B cell (primary cell): ENCODE results near the gene COL16A1.

Experiments
- EZH2 ChIP-seq: IDR thresholded peaks from 2 replicates; pipeline ENCODE4 v1.6.1; 2012; ENCODE audit warnings: borderline replicate concordance, low read depth, mild to moderate bottlenecking, moderate library complexity, low read length; ENCODE audit not compliant: insufficient read depth, poor library complexity, severe bottlenecking
- TF ChIP-seq, protein P1 (sequence below): fragments of 200-600 bp; IDR thresholded peaks from one replicate; pipeline ENCODE4 v1.8.0; 2022; ENCODE audit warnings: antibody characterized with exemption, mild to moderate bottlenecking

DNA sequence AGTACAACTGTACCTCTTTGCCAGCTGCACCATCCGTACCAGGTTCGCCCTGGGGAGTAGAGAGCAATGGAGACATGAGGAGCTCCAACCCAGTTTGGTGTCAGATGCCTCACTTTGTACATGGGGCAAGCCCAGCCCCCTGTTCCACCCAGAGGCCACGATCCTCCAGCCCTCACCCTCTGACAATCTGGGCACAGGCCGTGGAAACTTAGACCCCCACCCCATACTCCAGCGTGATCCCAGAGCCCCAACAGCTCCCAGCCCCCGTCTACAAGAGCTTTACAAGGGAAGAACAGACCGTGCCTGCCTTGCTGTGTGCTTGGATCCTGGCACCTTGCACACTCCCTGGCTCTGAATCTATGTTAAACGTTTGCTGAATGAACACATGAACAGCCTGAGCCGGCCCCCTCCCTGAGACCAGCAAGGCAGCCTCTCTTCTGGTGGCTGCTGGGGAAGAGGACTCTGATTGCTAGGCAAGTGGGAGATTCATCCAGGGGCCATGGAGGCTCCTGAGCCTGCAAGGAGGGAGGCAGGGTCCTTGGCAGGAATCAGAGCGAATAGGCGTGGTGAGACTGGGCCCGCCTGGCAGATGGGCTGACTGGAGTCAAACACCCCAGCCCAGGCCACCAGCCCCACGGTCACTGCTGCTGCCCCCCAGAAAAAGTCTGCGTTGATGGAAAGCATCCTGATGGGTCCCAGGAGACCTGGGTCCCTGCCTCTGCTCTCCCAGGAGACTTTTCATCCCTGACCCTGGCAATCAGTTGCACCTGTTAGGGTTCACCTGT lies 46.6 kb downstream of the COL16A1 start:
- TF ChIP-seq, protein P1, sequence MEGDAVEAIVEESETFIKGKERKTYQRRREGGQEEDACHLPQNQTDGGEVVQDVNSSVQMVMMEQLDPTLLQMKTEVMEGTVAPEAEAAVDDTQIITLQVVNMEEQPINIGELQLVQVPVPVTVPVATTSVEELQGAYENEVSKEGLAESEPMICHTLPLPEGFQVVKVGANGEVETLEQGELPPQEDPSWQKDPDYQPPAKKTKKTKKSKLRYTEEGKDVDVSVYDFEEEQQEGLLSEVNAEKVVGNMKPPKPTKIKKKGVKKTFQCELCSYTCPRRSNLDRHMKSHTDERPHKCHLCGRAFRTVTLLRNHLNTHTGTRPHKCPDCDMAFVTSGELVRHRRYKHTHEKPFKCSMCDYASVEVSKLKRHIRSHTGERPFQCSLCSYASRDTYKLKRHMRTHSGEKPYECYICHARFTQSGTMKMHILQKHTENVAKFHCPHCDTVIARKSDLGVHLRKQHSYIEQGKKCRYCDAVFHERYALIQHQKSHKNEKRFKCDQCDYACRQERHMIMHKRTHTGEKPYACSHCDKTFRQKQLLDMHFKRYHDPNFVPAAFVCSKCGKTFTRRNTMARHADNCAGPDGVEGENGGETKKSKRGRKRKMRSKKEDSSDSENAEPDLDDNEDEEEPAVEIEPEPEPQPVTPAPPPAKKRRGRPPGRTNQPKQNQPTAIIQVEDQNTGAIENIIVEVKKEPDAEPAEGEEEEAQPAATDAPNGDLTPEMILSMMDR: no peak
- no peak for TF ChIP-seq EZH2
